Pulmonary artery endothelial cell (primary cell): ENCODE results near the gene DESI1. TPM values are rescaled to one million over a fixed set of nuclear protein-coding genes. Genes with fewer than 3 reads are reported as not detected.
"Not testable (repeated sequence)": the region's sequence is repeated elsewhere in the genome, so short reads cannot be mapped to it uniquely, and the experiment has no call there.

ENCODE experiments used
- DNase-seq: peaks from one replicate; pipeline ENCODE4 v3.0.0-alpha.2; 2011; ENCODE audit warnings: low read depth, low spot score
- total RNA-seq: library from RNA; depleted of rRNA; stranded (reverse); fragments of >200 nt; gene quantifications from 2 replicates; pipeline ENCODE4 v1.2.3, GENCODE V29; 2014

DESI1 gene
- total RNA-seq: 18.6 and 30.1 TPM in 2 replicates

DNA sequence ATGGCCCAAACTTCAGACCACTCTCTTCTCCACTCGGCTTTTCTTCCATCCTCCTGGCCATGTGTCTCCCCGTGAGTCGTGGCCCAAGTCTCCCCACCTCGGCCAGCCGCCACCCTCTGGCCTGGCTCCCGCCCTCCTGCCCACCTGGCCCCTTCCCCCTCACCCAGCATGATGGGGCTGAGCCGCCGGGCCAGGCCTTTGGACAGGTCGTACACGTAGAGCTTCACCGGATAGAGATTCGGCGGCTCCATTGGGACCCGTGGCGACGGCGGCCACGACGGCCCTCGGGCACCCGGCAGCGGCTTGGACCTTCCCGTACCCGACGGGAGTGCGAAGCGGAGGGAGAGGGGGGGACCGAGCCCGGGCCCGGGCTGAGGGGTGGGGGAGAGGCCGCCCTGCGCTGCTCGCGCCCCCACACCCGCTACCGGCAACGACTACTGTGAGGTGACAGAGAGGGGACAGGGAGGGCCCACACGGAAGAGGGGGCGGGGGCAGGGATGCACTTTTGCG lies at the start of gene DESI1:
Gene DESI1, minus strand, starts transcription at position 455 of the 510 bp plus-strand sequence. Its CDS starts 204 bp downstream, at position 251.
- DNase-seq: no peak

DNA sequence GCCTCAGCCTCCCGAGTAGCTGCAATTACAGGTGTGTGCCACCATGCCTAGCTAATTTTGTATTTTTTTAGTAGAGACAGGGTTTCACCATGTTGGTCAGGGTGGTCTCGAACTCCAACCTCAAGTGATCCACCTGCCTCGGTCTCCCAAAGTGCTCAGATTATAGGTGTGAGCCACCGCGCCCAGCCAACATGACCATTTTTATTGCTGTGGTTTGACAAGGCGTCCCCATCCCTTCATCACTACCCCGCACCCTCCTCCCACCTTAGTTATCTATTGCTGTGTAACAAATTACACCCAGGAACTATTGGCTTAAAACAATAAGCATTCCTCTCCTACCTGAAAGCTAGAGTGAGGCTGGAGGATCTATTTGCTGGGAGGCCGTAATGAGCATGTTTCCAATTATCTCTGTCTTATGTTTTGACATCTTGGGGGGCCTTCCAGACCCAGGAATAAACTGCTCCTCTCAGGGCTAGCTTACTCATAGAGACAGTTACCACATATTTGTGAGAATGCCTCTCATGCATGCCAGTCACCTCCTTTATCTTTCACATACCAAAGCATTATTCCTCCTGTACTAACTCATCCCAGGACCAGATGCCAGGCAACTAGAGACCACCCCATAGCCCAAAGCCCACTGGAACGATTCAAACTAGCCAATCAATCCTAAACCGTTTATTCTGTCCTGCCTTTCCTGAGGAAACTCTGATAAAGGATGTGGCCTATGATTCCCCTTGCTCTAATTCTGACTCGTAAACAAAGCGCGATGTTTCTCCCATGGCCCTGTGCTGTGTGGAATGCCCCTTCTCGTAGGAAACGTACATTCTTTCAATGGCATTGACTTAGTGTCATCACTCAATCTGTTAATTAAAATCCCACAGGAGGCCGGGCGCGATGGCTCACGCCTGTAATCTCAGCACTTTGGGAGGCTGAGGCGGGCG lies 48.4 kb upstream of the DESI1 start:
- DNase-seq: no peak

DNA sequence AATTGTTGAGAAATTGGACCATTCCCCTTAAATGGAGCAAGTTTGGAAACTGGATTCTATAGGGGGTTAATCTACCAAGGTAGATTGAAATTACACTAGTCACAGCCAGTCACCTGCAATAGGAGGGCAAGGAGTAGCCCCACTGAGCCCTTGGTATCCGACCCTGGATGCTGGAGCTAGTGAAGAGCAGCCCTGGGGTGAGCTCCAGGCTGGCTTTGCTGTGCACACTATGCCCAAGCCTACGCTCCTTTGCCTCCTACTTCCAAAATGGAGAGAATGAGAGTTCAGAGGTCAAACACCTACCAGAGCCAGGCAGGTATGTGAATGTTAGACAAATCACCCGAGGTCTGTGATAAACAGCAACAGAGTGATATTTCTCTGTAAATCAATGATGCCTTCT lies 44.1 kb upstream of the DESI1 start:
- DNase-seq: no peak

DNA sequence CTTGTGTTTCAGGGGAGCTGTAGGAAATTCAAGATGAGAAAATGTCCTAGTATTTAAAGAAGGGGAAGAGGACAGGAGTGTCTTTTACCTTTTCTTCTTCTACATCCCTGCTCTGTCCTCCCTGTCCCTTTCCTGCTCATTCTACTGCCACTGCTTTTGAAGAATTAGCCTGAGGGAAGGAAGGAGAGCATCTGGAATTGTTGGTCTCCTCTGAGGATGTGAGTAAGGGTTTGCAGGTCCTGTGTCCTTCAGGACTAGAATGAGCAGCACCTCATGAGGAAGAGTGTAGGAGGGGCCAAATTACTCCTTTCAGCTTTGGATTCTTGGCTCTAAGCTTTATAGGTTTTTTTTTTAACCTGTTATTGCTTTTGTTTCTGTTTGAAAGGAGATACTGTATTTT lies 43.6 kb upstream of the DESI1 start:
- no peak for DNase-seq

DNA sequence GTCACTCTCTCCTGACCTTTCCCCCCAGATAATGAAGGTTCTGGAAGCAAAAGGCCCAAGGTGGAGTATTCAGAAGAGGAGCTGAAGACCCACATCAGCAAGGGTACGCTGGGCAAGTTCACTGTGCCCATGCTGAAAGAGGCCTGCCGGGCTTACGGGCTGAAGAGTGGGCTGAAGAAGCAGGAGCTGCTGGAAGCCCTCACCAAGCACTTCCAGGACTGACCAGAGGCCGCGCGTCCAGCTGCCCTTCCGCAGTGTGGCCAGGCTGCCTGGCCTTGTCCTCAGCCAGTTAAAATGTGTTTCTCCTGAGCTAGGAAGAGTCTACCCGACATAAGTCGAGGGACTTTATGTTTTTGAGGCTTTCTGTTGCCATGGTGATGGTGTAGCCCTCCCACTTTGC lies 42.8 kb upstream of the DESI1 start:
- not testable (repeated sequence) for DNase-seq

DNA sequence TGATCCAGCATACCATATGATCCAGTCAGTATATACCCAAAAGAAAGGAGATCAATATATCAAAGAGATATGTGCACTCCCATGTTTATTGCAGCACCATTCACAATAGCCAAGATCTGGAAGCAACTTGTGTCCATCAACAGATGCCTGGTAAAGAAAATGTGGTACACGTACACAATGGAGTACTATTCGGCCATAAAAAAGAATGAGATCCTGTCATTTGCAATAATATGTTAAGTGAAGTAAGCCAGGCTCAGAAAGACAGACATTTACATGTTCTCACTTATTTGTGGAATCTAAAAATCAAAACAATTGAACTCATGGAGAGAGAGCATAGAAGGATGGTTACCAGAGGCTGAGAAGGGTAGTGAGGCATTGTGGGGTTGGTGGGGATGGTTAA lies 40.9 kb upstream of the DESI1 start:
- DNase-seq: no peak

DNA sequence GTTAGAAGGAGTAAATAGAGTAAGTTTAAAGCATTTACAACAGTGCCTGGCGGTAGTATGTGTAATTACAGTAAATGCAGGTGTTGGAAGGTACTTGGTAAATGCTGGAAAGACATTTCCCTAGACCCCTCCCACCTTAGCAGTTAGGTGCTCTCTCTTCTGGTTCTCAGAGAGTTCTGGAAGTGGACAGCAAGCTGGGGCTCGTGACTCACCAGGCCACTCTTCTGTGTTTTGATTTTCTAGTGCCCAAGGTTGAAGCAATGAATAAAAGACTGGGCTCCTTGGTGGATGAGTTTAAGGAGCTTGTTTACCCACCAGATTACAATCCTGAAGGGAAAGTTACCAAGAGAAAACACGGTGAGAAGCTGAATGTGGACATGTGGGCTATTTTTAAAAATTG lies 40.2 kb upstream of the DESI1 start:
- no peak for DNase-seq

DNA sequence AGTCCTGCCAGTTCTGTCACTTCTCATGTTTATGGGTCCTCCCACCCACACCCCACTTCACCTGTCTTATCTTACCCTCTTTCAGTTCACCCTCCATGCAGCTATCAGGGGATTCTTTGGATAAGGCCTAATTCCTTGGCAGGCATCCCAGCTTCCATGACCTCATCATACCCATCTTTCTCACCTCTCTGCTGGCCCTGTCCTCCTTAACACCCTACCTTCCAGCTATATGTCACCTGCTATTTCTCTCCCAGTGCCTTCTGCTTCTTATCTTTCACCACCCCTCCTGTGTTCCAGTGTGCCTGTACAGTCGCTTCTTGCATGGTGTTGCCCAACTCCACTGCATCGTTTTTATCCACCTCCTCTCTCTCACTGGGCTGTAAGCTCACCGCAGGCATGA lies 39.6 kb upstream of the DESI1 start:
- DNase-seq: no peak

DNA sequence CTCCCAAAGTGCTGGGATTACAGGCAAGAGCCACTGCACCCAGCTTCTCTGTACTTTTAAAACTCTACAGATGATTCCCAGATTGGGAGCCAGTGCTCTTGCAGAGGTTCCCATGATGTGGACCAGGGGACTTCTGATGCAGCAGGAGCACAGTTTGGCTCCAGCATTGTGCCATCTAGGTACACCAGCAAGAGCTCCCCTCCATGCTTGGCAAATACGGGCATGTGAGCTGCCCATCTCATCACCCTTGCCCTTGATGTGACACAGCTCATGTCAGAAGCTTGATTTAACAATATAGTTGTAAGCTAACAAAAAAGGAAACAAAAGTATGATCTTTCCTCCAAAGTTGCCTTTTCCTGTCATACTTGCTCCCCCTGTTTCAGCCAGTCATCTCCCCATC lies 39.1 kb upstream of the DESI1 start:
- DNase-seq: no peak

DNA sequence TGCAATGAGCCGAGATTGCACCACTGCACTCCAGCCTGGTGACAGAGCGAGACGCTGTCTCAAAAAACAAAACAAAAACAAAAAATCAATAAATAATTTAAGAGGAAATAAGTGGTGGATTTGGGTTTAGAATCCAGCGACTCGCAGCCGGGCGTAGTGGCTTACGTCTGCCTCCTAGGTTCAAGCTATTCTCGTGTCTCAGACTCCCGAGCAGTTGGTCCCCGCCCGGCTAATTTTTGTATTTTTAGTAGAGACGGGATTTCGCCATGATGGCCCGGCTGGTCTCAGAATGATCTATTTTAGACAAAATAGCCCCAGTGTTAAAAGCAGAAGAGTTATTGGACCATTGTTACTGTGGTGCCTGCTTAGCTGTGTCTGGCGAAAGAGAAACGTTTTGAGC lies 38.0 kb upstream of the DESI1 start:
- no peak for DNase-seq

DNA sequence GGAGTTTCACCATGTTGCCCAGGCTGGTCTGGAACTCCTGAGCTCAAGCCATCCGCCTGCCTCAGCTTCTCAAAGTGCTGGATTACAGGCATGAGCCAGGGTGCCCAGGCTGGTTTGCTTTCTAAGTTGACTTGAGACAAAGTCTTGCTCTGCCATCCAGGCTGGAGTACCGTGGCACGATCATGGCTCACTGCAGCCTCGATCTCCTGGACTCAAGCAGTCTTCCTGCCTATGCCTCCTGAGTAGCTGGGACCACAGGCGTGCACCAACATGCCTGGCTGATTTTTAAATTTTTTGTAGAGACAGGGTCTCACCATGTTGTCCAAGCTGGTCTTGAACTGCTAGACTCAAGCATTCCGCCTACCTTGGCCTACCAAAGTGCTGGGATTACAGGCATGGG lies 36.9 kb upstream of the DESI1 start:
- no peak for DNase-seq

DNA sequence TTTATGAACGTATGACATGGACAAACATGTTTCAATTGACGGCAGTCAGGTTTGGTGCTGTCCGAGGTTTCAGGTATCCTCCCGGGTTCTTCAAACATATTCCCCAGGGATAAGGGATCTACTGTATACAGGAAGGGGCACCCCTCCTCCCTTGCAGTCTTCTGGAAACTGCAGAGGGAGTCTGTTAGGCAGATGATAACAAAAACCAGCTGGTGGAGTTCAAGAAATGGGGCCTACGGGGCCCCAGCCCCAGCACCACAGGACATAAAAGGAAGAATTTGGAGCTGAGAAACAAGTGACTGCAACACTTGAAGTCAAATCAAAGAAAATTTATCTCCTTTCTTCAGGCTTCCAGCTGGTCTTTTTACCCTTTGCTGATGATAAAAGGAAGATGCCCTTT lies 35.7 kb upstream of the DESI1 start:
- no peak for DNase-seq

DNA sequence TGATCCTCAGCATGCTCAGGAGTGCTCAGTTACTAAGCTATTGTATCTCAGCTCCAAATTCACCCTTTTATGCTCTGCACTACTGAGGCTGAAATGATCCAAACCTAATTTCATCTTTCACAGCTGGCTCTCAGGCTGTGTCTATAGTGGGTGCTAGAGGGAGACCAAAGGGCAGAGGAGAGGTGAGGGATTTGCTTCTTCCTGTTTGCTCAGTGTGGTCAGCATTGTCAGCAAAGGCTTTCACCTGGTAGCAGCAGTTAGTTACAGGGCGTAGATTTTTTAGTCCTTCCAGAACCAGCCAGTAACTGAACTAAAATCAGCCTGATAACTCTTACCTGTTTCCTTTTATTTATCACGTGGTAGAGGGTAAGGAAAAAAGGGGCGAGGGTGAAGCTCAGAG lies 33.5 kb upstream of the DESI1 start:
- DNase-seq: no peak

DNA sequence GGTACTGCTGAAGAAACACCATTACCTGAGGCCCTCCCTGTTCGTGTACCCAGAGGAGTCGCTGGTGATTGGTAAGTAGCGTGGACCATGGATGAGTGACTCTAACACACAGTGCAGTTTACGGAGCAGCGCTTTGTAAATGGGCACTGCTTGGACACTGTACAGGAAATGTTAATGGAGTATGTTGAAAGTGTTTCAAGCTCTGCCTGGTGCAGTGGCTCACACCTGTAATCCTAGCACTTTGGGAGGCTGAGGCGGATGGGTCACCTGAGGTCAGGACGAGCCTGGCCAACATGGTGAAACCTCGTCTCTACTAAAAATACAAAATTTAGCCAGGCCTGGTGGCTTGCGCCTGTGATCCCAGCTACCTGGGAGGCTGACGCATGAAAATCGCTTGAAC lies 30.0 kb upstream of the DESI1 start:
- no peak for DNase-seq

DNA sequence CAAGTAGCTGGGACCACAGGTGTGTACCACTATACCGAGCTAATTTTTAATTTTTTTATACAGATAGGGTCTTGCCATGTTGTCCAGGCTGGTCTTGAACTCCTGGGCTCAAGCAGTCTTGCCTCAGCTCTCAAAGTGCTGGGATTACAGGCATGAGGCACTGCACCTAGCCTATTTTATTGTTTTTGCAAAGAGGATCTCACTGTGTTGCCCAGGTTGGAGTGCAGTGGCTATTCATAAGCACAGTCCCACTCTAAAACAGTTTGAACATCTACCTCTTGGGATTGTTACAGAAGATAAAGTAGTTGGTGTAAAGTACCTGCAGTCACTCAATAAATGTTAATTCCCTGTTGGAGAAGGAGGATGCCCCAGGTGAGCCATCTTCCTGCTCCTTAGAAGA lies 29.4 kb upstream of the DESI1 start:
- DNase-seq: no peak

DNA sequence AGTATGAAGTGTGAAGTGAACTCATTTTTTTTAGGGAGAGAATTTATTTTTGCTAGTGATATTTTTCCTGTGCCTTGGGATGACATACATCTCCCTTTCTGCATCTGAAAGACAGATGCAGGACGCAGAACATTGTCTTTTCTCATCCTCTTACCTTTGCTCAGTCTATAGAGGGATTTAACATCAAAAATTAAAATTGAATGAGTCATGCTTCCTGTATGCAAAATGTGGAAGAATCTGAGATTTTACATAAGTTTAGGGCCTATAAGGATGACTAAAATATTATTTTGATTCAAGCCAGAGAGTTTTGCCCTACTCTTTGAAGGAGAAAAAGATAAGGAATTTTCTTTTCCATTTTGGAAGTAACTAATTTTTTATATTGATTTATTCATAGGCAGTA lies 27.6 kb upstream of the DESI1 start:
- DNase-seq: no peak

DNA sequence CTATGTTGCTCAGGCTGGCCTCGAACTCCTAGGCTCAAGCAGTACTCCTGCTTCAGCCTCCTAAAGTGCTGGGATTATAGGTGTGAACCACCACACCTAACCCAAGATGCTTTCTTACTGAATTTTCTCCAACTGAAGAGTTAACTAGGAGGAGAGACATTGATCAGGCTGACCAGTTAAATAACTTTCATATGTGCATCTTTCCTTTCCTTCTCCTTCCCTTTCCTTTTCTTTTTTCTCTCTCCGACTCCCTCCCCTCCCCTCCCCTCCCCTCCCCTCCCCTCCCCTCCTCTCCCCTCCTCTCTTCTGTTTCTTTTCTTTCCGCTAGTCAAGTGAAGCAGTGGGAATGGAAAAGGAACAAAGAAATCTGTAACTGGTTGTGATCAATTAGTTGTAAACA lies 26.9 kb upstream of the DESI1 start:
- DNase-seq: no peak

DNA sequence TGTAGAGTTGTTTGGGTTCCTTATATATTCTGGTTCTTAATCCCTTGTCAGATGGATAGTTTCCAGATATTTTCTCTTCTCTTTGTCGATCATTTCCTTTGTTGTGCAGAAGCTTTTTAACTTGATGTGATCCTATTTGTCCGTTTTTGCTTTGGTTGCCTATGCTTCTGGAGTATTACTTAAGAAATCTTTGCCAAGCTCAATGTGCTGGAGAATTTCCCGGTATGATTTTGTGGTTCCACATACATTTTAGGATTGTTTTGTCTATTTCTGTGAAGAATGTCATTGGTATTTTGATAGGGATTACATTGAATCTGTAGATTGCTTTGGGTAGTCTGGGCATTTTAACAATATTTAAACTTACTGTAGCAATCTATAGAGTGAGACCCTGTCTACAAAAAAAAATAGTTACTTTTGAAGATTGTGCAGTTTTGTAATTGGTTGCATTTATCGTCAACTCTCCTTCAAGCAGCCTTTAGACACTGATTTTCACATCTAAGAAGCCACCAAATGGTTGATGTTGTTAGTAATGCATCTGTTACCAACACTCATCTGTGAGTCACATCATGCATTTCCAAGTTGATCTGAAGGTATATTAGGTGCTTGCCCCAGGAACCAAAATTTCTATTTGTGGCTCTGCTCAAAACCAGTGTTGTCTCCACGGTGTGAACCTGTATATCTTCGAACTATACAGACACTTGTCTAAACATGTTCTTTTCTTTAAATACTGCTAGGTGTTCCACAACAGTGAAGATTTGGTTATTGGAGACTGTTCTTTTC lies 21.7 kb upstream of the DESI1 start:
- DNase-seq: no peak

DNA sequence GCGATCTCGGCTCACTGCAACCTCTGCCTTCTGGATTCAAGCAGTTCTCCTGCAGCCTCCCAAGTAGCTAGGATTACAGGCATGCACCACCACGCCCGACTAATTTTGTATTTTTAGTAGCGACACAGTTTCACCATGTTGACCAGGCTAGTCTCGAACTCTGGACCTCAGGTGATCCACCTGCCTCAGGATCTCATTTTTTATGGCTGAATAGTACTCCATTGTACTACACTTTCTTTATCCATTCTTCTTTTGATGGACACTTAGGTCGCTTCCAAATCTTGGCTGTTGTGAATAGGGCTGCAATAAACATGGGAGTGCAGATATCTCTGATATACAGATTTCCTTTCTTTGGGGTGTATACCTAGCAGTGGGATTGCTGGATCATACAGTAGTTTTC lies 21.0 kb upstream of the DESI1 start:
- no peak for DNase-seq

DNA sequence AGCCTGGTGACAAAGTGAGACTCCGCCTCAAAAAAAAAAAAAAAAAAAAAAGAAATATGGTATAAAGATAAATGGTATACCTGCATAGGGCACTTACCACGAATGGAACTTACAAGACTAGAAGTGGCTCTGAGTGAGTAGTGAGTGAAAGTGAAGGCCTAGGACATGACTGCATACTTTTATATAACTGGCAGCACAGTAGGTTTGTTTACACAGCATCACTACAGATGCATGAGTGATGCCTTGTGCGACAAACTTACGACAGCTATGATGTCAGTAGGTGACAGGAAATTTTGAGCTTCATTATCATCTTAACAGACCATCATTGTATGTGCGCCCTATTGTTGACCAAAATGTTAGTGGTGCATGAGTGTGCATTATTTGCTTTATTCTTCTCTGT lies 17.9 kb upstream of the DESI1 start:
- DNase-seq: no peak

DNA sequence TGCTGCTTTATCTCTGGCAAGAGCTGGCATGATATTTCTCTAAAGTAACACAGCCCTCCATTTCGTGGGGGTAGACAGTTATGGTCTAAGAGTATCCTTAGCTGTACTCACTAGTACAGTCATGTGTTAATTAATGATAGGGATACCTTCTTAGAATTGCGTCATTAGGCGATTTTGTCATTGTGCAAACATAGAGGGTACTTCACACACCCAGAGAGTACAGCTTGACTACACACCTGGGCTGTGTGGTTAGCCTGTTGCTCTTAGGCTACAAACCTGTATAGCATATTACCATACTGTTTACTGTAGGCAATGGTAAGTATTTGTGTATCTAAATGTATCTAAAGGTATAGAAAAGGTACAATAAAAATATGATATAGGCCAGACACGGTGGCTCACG lies 17.3 kb upstream of the DESI1 start:
- DNase-seq: no peak

DNA sequence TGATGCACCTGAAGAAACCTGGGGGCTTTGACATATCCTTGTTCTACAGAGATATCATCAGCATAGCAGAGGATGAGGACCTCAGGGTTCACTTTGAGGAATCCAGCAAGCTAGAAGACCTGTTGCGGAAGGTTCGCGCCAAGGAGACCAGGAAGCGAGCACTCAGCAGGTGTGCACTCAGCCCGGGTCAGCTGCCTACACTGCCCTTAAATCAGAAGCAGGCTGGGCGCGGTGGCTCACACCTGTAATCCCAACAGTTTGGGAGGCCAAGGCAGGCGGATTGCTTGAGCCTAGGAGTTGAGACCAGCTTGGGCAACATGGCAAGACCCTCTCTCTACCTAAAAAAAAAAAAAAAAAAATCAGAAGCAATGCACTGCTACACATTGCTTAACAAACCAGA lies 16.8 kb upstream of the DESI1 start:
- not testable (repeated sequence) for DNase-seq
